Osteocyte (in vitro differentiated cells): ENCODE measurements around the gene TERT. TPM values are rescaled to one million over a fixed set of nuclear protein-coding genes. Genes with fewer than 3 reads are reported as not detected.

Experiments used
- DNase-seq: peaks from one replicate; pipeline ENCODE4 v3.0.0; 2021; ENCODE audit warnings: mixed read lengths; ENCODE audit not compliant: unreplicated experiment; ENCODE audit errors: extremely low spot score
- H3K27ac Mint-ChIP-seq: one replicate; pipeline ENCODE4 v1.8.0; 2021; ENCODE audit warnings: mild to moderate bottlenecking, mixed read lengths; ENCODE audit not compliant: unreplicated experiment
- H3K27me3 Mint-ChIP-seq: one replicate; pipeline ENCODE4 v1.8.0; 2021; ENCODE audit warnings: mixed read lengths; ENCODE audit not compliant: unreplicated experiment
- H3K36me3 Mint-ChIP-seq: one replicate; pipeline ENCODE4 v1.8.0; 2021; ENCODE audit warnings: mixed read lengths; ENCODE audit not compliant: unreplicated experiment
- H3K4me1 Mint-ChIP-seq: one replicate; pipeline ENCODE4 v1.8.0; 2021; ENCODE audit warnings: mixed read lengths; ENCODE audit not compliant: unreplicated experiment
- H3K4me3 Mint-ChIP-seq: one replicate; pipeline ENCODE4 v1.8.0; 2021; ENCODE audit warnings: mild to moderate bottlenecking, moderate library complexity, mixed read lengths; ENCODE audit not compliant: unreplicated experiment
- H3K9me3 Mint-ChIP-seq: one replicate; pipeline ENCODE4 v1.8.0; 2021; ENCODE audit warnings: mixed read lengths; ENCODE audit not compliant: unreplicated experiment
- CTCF ChIP-seq: fragments of 200-600 bp; sonication (generic); IDR thresholded peaks from 2 replicates; pipeline ENCODE4 v1.5.0; 2021; ENCODE audit warnings: antibody characterized with exemption, mild to moderate bottlenecking, moderate library complexity
- total RNA-seq: library from RNA; stranded (reverse); gene quantifications from 2 replicates; pipeline ENCODE4 v1.2.1, GENCODE V29; 2021

The TERT gene
- total RNA-seq, 1 donor from 2014 or later = not detected

GRCh38 chr5:1206521-1207412 lies 88.1 kb downstream of the TERT start:
- DNase-seq = no peak
- no peaks in the 10 kb centered on the region for H3K9me3 Mint-ChIP-seq
- no peaks in the 10 kb centered on the region for H3K4me1 Mint-ChIP-seq
- no peaks in the 10 kb centered on the region for H3K36me3 Mint-ChIP-seq
- H3K27ac Mint-ChIP-seq = no peak overlapping the region
- H3K4me3 Mint-ChIP-seq = no peak overlapping the region
- peaks cover 15% of the 10 kb centered on the region for H3K27me3 Mint-ChIP-seq
- no peak for TF ChIP-seq CTCF

- DNase-seq = no peak
- H3K4me1 Mint-ChIP-seq = no peaks in the 10 kb centered on the region
- H3K27ac Mint-ChIP-seq = no peak overlapping the region
- peaks cover 15% of the 10 kb centered on the region for H3K27me3 Mint-ChIP-seq
- TF ChIP-seq CTCF = no peak
- no peak overlapping the region for H3K4me3 Mint-ChIP-seq
- H3K9me3 Mint-ChIP-seq = no peaks in the 10 kb centered on the region
- H3K36me3 Mint-ChIP-seq = no peaks in the 10 kb centered on the region
These were observed 89.3 kb downstream of the TERT start for GRCh38 chr5:1205255-1206180.

GRCh38 chr5:1204693-1205242 lies 90.1 kb downstream of the TERT start:
- DNase-seq = no peak
- H3K4me3 Mint-ChIP-seq = no peak overlapping the region
- no peaks in the 10 kb centered on the region for H3K4me1 Mint-ChIP-seq
- H3K27ac Mint-ChIP-seq = no peak overlapping the region
- TF ChIP-seq CTCF = peak; percentile 38
- peaks cover 15% of the 10 kb centered on the region for H3K27me3 Mint-ChIP-seq
- no peaks in the 10 kb centered on the region for H3K36me3 Mint-ChIP-seq
- H3K9me3 Mint-ChIP-seq = no peaks in the 10 kb centered on the region

GRCh38 chr5:1203968-1204692 lies 90.7 kb downstream of the TERT start:
- Mint-ChIP-seq H3K27me3 (peaks cover 15% of the 10 kb centered on the region), H3K4me3 (no peak overlapping the region), H3K36me3 (no peaks in the 10 kb centered on the region), H3K9me3 (no peaks in the 10 kb centered on the region), H3K27ac (no peak overlapping the region), H3K4me1 (no peaks in the 10 kb centered on the region)
- TF ChIP-seq CTCF = no peak
- no peak for DNase-seq
